Nephron progenitor cell (in vitro differentiated cells): ENCODE measurements around the gene IL17RC.

Experiments used
- DNase-seq: peaks from one replicate; pipeline ENCODE4 v3.0.0; 2021
- H3K27ac Mint-ChIP-seq: 2 replicates; pipeline ENCODE4 v1.8.0; 2021; ENCODE audit warnings: mild to moderate bottlenecking, moderate library complexity, mixed read lengths
- H3K27me3 Mint-ChIP-seq: 2 replicates; pipeline ENCODE4 v1.8.0; 2021; ENCODE audit warnings: mild to moderate bottlenecking, low read depth, mixed read lengths; ENCODE audit not compliant: poor library complexity
- H3K36me3 Mint-ChIP-seq: 2 replicates; pipeline ENCODE4 v1.8.0; 2021; ENCODE audit warnings: low read depth, mixed read lengths
- H3K4me1 Mint-ChIP-seq: 2 replicates; pipeline ENCODE4 v1.8.0; 2021; ENCODE audit warnings: mixed read lengths
- H3K4me3 Mint-ChIP-seq: 2 replicates; pipeline ENCODE4 v1.8.0; 2021; ENCODE audit warnings: mild to moderate bottlenecking, moderate library complexity, mixed read lengths
- H3K9me3 Mint-ChIP-seq: 2 replicates; pipeline ENCODE4 v1.8.0; 2021; ENCODE audit warnings: mild to moderate bottlenecking, moderate library complexity, mixed read lengths
- CTCF ChIP-seq: fragments of 200-600 bp; sonication (generic); IDR thresholded peaks from 2 replicates; pipeline ENCODE4 v1.5.0; 2021; ENCODE audit warnings: antibody characterized with exemption

Gene IL17RC

DNA sequence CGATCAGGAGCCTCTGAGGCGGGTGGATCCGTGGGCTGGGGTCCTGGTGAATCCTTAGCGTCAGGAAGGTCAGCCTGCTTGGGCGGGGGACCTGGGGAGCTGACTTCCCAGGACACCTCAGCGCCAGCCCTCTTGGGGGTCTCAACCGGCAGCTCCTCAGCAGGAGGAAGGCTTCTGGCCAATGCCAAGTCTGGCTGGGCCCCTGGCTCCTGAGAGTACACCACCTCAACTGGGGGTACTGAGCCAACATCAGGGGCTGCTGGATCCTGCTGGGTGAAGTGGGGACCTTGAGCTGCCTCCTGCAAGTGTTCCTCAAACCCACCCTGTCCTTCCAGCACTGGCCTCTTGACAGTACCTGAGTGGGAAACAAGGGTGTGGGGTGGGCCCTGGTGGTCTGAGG, 32.2 kb downstream of the IL17RC start:
- Mint-ChIP-seq H3K4me1 (peaks cover 24% of the 10 kb centered on the region), H3K36me3 (no peaks in the 10 kb centered on the region), H3K4me3 (no peak overlapping the region), H3K27me3 (peaks cover 8% of the 10 kb centered on the region), H3K27ac (no peak overlapping the region), H3K9me3 (no peaks in the 10 kb centered on the region)
- DNase-seq = no peak
- no peak for TF ChIP-seq CTCF

GRCh38 chr3:9949626-9950025, 32.7 kb downstream of the IL17RC start:
- H3K4me1 Mint-ChIP-seq = peaks cover 29% of the 10 kb centered on the region
- H3K27ac Mint-ChIP-seq = no peak overlapping the region
- no peak overlapping the region for H3K4me3 Mint-ChIP-seq
- no peaks in the 10 kb centered on the region for H3K9me3 Mint-ChIP-seq
- TF ChIP-seq CTCF = no peak
- H3K27me3 Mint-ChIP-seq = peaks cover 12% of the 10 kb centered on the region
- no peak for DNase-seq
- H3K36me3 Mint-ChIP-seq = no peaks in the 10 kb centered on the region

GRCh38 chr3:9951126-9951525, 34.2 kb downstream of the IL17RC start:
- H3K9me3 Mint-ChIP-seq = no peaks in the 10 kb centered on the region
- H3K36me3 Mint-ChIP-seq = no peaks in the 10 kb centered on the region
- H3K4me1 Mint-ChIP-seq = peaks cover 40% of the 10 kb centered on the region
- peaks cover 15% of the 10 kb centered on the region for H3K27me3 Mint-ChIP-seq
- no peak for TF ChIP-seq CTCF
- no peak for DNase-seq
- peak overlapping the region; percentile 83 for H3K4me3 Mint-ChIP-seq
- H3K27ac Mint-ChIP-seq = no peak overlapping the region

GRCh38 chr3:9951598-9951961, 34.7 kb downstream of the IL17RC start:
- Mint-ChIP-seq H3K27me3 (peaks cover 13% of the 10 kb centered on the region), H3K9me3 (no peaks in the 10 kb centered on the region), H3K4me3 (peak overlapping the region; percentile 83)

DNA sequence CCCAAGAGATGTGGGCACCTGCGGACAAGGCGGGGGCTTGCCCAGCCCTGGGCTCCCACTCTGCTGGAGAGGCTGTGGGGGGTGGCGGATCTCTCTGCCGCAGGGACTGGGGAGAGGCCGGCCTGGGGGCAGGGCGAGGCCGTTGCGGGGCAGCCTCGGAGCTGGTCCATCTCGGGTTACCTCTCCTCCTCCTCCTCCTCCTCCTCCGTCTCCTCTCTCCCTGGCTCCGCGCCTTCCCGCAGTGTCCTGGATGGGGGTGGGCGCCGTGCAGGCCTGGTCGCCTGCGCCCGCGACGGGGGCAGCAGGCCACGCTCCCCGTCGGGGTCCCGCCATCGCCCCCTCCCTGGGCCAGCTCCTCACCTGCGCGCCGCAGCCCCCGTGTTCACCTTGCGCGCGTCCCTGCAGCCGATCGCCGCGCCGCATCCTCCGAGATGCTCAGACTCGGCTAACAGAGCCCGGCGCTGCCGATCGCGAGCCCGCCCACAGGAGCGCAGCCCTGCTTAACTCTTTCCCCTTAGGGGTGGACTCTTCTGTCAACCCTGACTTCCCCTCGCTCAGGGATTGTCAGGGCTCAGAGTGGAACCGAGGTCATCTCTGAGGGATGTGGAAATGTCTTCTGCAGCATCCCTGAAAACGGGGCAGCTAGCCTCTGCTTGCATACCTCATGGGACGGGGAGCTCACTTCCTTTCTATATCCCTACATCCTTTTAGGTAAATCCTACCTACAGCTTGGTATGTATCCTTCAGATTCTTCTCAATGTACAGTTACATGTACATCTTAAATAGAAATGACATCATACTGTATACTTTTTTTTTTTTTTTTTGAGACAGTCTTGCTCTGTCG, 35.3 kb downstream of the IL17RC start, which contains the start of gene PRRT3:
Gene PRRT3, minus strand, starts transcription at position 447 of the 844 bp plus-strand sequence. CDS start 2,293 bp downstream, outside the sequence.
- no peak for TF ChIP-seq CTCF
- H3K27me3 Mint-ChIP-seq = peaks cover 13% of the 10 kb centered on the region
- peak within 1 kb of the TSS; percentile 83 for H3K4me3 Mint-ChIP-seq
- H3K27ac Mint-ChIP-seq = no peak within 1 kb of the TSS
- peaks cover 38% of the 10 kb centered on the region for H3K4me1 Mint-ChIP-seq
- H3K36me3 Mint-ChIP-seq = no peaks in the 10 kb centered on the region
- H3K9me3 Mint-ChIP-seq = no peaks in the 10 kb centered on the region
- peak; percentile 73 for DNase-seq

More at GRCh38 chr3:9951598-9951961, 34.7 kb downstream of the IL17RC start:
- no peak for TF ChIP-seq CTCF
- DNase-seq = no peak
- Mint-ChIP-seq H3K27ac (no peak overlapping the region), H3K36me3 (no peaks in the 10 kb centered on the region), H3K4me1 (peaks cover 38% of the 10 kb centered on the region)

GRCh38 chr3:9955067-9955502, 38.2 kb downstream of the IL17RC start:
- Mint-ChIP-seq H3K27ac (no peak overlapping the region), H3K36me3 (no peaks in the 10 kb centered on the region)
- DNase-seq = no peak

More at GRCh38 chr3:9955067-9955502, 38.2 kb downstream of the IL17RC start:
- Mint-ChIP-seq H3K9me3 (no peaks in the 10 kb centered on the region), H3K4me3 (no peak overlapping the region), H3K27me3 (peaks cover 16% of the 10 kb centered on the region), H3K4me1 (peaks cover 38% of the 10 kb centered on the region)
- TF ChIP-seq CTCF = no peak
